Neural cell (in vitro differentiated cells): ENCODE results near the gene FXYD1. TPM values are rescaled to one million over a fixed set of nuclear protein-coding genes. Genes with fewer than 3 reads are reported as not detected.

Experiments used
- H2AFZ ChIP-seq: fragments of 200-600, 300-800 bp; sonication (generic), shearing (Covaris generic); 2 replicates; pipeline ENCODE4 v1.6.0; 2014; ENCODE audit warnings: low read depth, mild to moderate bottlenecking, antibody characterized with exemption, low read length, moderate library complexity
- H3F3A ChIP-seq: fragments of 200-600 bp; shearing (Covaris generic); 2 replicates; pipeline ENCODE4 v1.6.1; 2016; ENCODE audit warnings: mild to moderate bottlenecking, moderate library complexity, mixed read lengths, antibody characterized with exemption, low read length; ENCODE audit not compliant: insufficient read depth, poor library complexity, severe bottlenecking
- H3K27ac ChIP-seq: fragments of 200-600, 300-800 bp; sonication (generic), shearing (Covaris generic); 2 replicates; pipeline ENCODE4 v1.5.1; 2014; ENCODE audit warnings: mild to moderate bottlenecking, low read length, moderate library complexity
- H3K27me3 ChIP-seq: fragments of 300-800, 200-600 bp; sonication (generic), shearing (Covaris generic); 2 replicates; pipeline ENCODE4 v1.6.0; 2014; ENCODE audit warnings: mild to moderate bottlenecking, low read depth, low read length, moderate library complexity; ENCODE audit not compliant: insufficient read depth
- H3K36me3 ChIP-seq: fragments of 300-800, 200-600 bp; sonication (generic), shearing (Covaris generic); 2 replicates; pipeline ENCODE4 v1.5.1; 2014; ENCODE audit warnings: mild to moderate bottlenecking, antibody characterized with exemption, low read length, moderate library complexity; ENCODE audit not compliant: insufficient read depth
- H3K4me2 ChIP-seq: fragments of 300-800, 200-600 bp; sonication (generic), shearing (Covaris generic); 2 replicates; pipeline ENCODE4 v1.6.0; 2014; ENCODE audit warnings: mild to moderate bottlenecking, low read length
- H3K4me3 ChIP-seq: fragments of 300-800, 200-600 bp; sonication (generic), shearing (Covaris generic); 2 replicates; pipeline ENCODE4 v1.5.1; 2014; ENCODE audit warnings: mild to moderate bottlenecking, low read length, moderate library complexity
- H3K79me2 ChIP-seq: fragments of 200-600 bp; shearing (Covaris generic); replicated peaks from 2 replicates; pipeline ENCODE4 v1.6.0; 2014; ENCODE audit warnings: mild to moderate bottlenecking, low read length, moderate library complexity; ENCODE audit not compliant: insufficient read depth
- H3K9ac ChIP-seq: fragments of 300-800, 200-600 bp; sonication (generic), shearing (Covaris generic); 2 replicates; pipeline ENCODE4 v1.6.1; 2016; ENCODE audit warnings: mild to moderate bottlenecking, low read length, mixed read lengths
- H3K9me2 ChIP-seq: fragments of 200-600 bp; shearing (Covaris generic); 2 replicates; pipeline ENCODE4 v1.6.1; 2016; ENCODE audit warnings: mild to moderate bottlenecking, low read length, mixed read lengths; ENCODE audit not compliant: insufficient read depth
- H3K9me3 ChIP-seq: fragments of 200-600, 300-800 bp; sonication (generic), shearing (Covaris generic); 2 replicates; pipeline ENCODE4 v1.6.1; 2016; ENCODE audit warnings: mild to moderate bottlenecking, mixed run types, low read length, moderate library complexity, mixed read lengths
- H4K20me1 ChIP-seq: fragments of 200-600 bp; shearing (Covaris generic); 2 replicates; pipeline ENCODE4 v1.6.1; 2016; ENCODE audit warnings: mild to moderate bottlenecking, mixed run types; ENCODE audit not compliant: insufficient read depth
- CTCF ChIP-seq: fragments of 450-650 bp; IDR thresholded peaks from 2 replicates; pipeline ENCODE4 v1.5.1; 2014; ENCODE audit warnings: antibody characterized with exemption, mild to moderate bottlenecking, moderate library complexity; ENCODE audit not compliant: poor library complexity, severe bottlenecking
- EP300 ChIP-seq: fragments of 450-650 bp; conservative IDR thresholded peaks from 2 replicates; pipeline ENCODE4 v1.6.1; 2014; ENCODE audit warnings: antibody characterized with exemption, mild to moderate bottlenecking, moderate library complexity; ENCODE audit not compliant: poor library complexity, severe bottlenecking
- EZH2 ChIP-seq: fragments of 200-600, 300-800 bp; shearing (Covaris generic), sonication (generic); IDR thresholded peaks from 2 replicates; pipeline ENCODE4 v1.6.1; 2014; ENCODE audit warnings: antibody characterized with exemption, low read length, borderline replicate concordance, mild to moderate bottlenecking; ENCODE audit not compliant: insufficient read depth, poor library complexity, severe bottlenecking
- MXI1 ChIP-seq: fragments of 450-650 bp; conservative IDR thresholded peaks from 2 replicates; pipeline ENCODE4 v1.6.1; 2014; ENCODE audit warnings: antibody characterized with exemption, mild to moderate bottlenecking; ENCODE audit not compliant: poor library complexity, severe bottlenecking
- POLR2AphosphoS5 ChIP-seq: IDR thresholded peaks from 2 replicates; pipeline ENCODE4 v1.6.1; 2012
- RAD21 ChIP-seq: fragments of 450-650 bp; conservative IDR thresholded peaks from 2 replicates; pipeline ENCODE4 v1.6.1; 2014; ENCODE audit warnings: antibody characterized with exemption, mild to moderate bottlenecking, moderate library complexity
- REST ChIP-seq: IDR thresholded peaks from 2 replicates; pipeline ENCODE4 v1.6.1; 2012; ENCODE audit warnings: borderline replicate concordance
- SMC3 ChIP-seq: fragments of 450-650 bp; conservative IDR thresholded peaks from 2 replicates; pipeline ENCODE4 v1.6.1; 2014; ENCODE audit warnings: antibody characterized with exemption, mild to moderate bottlenecking, moderate library complexity; ENCODE audit not compliant: poor library complexity
- TAF1 ChIP-seq: IDR thresholded peaks from 2 replicates; pipeline ENCODE4 v1.6.1; 2012; ENCODE audit warnings: low read depth
- polyA plus RNA-seq: library from polyadenylated mRNA; depleted of rRNA; stranded (reverse); fragments of >200 nt; gene quantifications from 2 replicates; pipeline ENCODE4 v1.2.3, GENCODE V29; 2014

The FXYD1 gene
- polyA plus RNA-seq, 1 donor from 2014 or later: not detected

- no peaks in the 10 kb centered on the region for H3F3A ChIP-seq
- no peak overlapping the region for H2AFZ ChIP-seq
- no peaks in the 10 kb centered on the region for H4K20me1 ChIP-seq
- H3K9me3 ChIP-seq: no peaks in the 10 kb centered on the region
- no peaks in the 10 kb centered on the region for H3K36me3 ChIP-seq
- no peak overlapping the region for H3K4me3 ChIP-seq
- H3K27me3 ChIP-seq: no peaks in the 10 kb centered on the region
- H3K79me2 ChIP-seq: no peaks in the 10 kb centered on the region
- H3K9me2 ChIP-seq: no peaks in the 10 kb centered on the region
- no peak overlapping the region for H3K9ac ChIP-seq
- TF ChIP-seq REST: no peak
- TF ChIP-seq SMC3: no peak
- TF ChIP-seq EP300: no peak
- no peak for TF ChIP-seq EZH2
- no peak for TF ChIP-seq TAF1
- no peak for TF ChIP-seq CTCF
- no peak for TF ChIP-seq MXI1
- TF ChIP-seq RAD21: no peak
- TF ChIP-seq POLR2AphosphoS5: no peak
- H3K4me2 ChIP-seq: no peak overlapping the region
- no peak overlapping the region for H3K27ac ChIP-seq
Measured at GRCh38 chr19:35162471-35163326, 24.1 kb downstream of the FXYD1 start.

- Histone ChIP-seq H4K20me1 (no peaks in the 10 kb centered on the region), H3K9me3 (no peaks in the 10 kb centered on the region), H3K9me2 (no peaks in the 10 kb centered on the region), H3K27me3 (no peaks in the 10 kb centered on the region), H3K9ac (no peak overlapping the region), H3K36me3 (no peaks in the 10 kb centered on the region), H3K79me2 (no peaks in the 10 kb centered on the region), H3K4me2 (no peak overlapping the region), H3K27ac (no peak overlapping the region), H3K4me3 (no peak overlapping the region), H2AFZ (no peak overlapping the region), H3F3A (no peaks in the 10 kb centered on the region)
- no peak for TF ChIP-seq EZH2
Measured at GRCh38 chr19:35164418-35164817, 25.8 kb downstream of the FXYD1 start.
